ENCODE results near the gene ZNF189.

DNA sequence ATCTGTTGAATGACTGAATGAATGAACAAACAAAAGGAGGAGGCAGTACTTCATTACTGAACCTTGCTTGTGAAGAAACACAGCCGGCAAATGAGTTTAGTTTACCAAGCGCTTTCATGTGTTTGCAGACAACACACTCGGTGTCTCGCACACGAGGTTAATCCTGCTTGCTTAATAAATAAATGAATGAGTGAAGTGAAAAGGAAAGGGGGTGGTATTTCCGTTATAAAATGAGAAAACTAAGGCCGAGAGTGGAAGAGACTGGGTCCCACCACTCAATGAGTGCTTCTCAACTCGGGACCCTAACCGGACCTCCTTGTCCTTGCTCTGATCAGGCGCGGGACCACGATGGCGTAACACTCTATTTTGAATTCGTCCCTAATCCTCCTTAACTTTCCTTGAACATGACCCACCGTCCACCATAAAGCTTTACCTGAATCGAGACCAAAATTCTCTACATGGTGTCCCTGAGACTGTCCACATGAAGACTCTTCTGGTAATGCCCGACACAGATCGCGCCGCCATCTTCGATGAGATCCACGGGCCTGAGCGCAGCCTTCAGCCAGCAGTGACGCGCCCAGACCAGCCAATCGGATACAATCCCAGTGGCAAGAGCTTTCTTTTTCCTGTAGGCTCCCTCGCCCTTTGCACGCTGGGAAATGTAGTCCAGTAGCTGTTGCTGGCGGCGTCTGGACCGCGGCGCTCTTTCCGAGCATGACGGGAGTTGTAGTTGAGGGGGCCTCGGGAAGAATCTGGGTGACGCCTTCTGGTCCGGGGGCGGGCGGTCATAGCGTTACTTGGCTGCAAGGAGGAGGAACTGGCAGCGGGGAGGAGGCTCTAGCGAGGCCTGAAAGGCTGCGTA lies at the start of gene ZNF189, which contains the start of gene MRPL50:
- TF ChIP-seq, protein P1, sequence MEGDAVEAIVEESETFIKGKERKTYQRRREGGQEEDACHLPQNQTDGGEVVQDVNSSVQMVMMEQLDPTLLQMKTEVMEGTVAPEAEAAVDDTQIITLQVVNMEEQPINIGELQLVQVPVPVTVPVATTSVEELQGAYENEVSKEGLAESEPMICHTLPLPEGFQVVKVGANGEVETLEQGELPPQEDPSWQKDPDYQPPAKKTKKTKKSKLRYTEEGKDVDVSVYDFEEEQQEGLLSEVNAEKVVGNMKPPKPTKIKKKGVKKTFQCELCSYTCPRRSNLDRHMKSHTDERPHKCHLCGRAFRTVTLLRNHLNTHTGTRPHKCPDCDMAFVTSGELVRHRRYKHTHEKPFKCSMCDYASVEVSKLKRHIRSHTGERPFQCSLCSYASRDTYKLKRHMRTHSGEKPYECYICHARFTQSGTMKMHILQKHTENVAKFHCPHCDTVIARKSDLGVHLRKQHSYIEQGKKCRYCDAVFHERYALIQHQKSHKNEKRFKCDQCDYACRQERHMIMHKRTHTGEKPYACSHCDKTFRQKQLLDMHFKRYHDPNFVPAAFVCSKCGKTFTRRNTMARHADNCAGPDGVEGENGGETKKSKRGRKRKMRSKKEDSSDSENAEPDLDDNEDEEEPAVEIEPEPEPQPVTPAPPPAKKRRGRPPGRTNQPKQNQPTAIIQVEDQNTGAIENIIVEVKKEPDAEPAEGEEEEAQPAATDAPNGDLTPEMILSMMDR (IDR thresholded peaks at IDR 0.05; ENCODE audit: low read depth, low read length) = no peak
- TF ChIP-seq MAX (IDR thresholded peaks at IDR 0.05; ENCODE audit: low read depth, low read length) = peak; percentile 69
